H1 (cell line): ENCODE results near the gene FLNA. TPM values are rescaled to one million over a fixed set of nuclear protein-coding genes. Genes with fewer than 3 reads are reported as not detected.

ENCODE experiments used
- CTCF ChIA-PET: fragments of 300-600 bp; sonication (Branson Sonifier 250); formaldehyde crosslinking; loops from one replicate; lab custom pipeline; 2021; ENCODE audit not compliant: partially characterized antibody; lab: Charles Lee
- POLR2A ChIA-PET: fragments of 300-600 bp; sonication (Branson Sonifier 250); formaldehyde crosslinking; loops from one replicate; lab custom pipeline; 2021; ENCODE audit warnings: inconsistent platforms; ENCODE audit not compliant: partially characterized antibody; lab: Charles Lee
- DNase-seq, 2 experiments: peaks; one replicate each; pipeline versions ENCODE4 v3.0.0 to v3.0.0-alpha.2; 2010 to 2022; ENCODE audit warnings: low spot score in 2 of 2, low read depth in 1 of 2, mixed read lengths in 1 of 2
- FAIRE-seq: peaks from 2 replicates; lab custom pipeline; 2011; peaks lifted over from hg19 to GRCh38; lab: Jason Lieb, UNC
- H2AFZ ChIP-seq: 2 replicates; pipeline ENCODE4 v1.8.1; 2012; ENCODE audit warnings: low read length, inconsistent platforms
- H2AK5ac ChIP-seq: 2 replicates; pipeline ENCODE4 v1.6.1; 2013; ENCODE audit warnings: low read depth, low read length
- H2BK120ac ChIP-seq: replicated peaks from 2 replicates; pipeline ENCODE3; 2013; ENCODE audit warnings: low read depth, low read length, inconsistent platforms
- H2BK12ac ChIP-seq: 2 replicates; pipeline ENCODE4 v1.6.1; 2013; ENCODE audit warnings: low read depth, low read length
- H2BK15ac ChIP-seq: 2 replicates; pipeline ENCODE4 v1.6.1; 2013; ENCODE audit warnings: low read length
- H2BK20ac ChIP-seq: 2 replicates; pipeline ENCODE4 v1.6.1; 2013; ENCODE audit warnings: low read length
- H2BK5ac ChIP-seq: 2 replicates; pipeline ENCODE4 v1.6.1; 2013; ENCODE audit warnings: low read depth, low read length
- H3K14ac ChIP-seq: 2 replicates; pipeline ENCODE4 v1.6.1; 2013; ENCODE audit warnings: inconsistent platforms; ENCODE audit not compliant: insufficient read length
- H3K18ac ChIP-seq: 2 replicates; pipeline ENCODE4 v1.6.1; 2013; ENCODE audit warnings: low read length; ENCODE audit errors: extremely low read depth
- H3K23ac ChIP-seq: 2 replicates; pipeline ENCODE4 v1.6.1; 2013; ENCODE audit warnings: inconsistent platforms; ENCODE audit not compliant: insufficient read length
- H3K23me2 ChIP-seq: 2 replicates; pipeline ENCODE4 v1.6.1; 2013; ENCODE audit warnings: low read depth, low read length
- H3K27ac ChIP-seq: 2 replicates; pipeline ENCODE4 v1.6.1; 2011; ENCODE audit warnings: low read depth, low read length, inconsistent platforms
- H3K27me3 ChIP-seq, 4 experiments: replicated peaks in 1 of 4; 1 replicate in 1 of 4; 2 replicates in 3 of 4; pipeline versions ENCODE4 v1.6.1 to v1.8.1; 2011 to 2013; ENCODE audit warnings: low read length in 3 of 4, mild to moderate bottlenecking in 3 of 4, inconsistent platforms in 2 of 4, mixed read lengths in 2 of 4, moderate library complexity in 1 of 4; ENCODE audit not compliant: control insufficient read depth in 3 of 4, insufficient read depth in 3 of 4; ENCODE audit errors: extremely low read depth in 1 of 4
- H3K36me3 ChIP-seq, 4 experiments: 2 replicates each; pipeline versions ENCODE4 v1.6.1 to v1.8.1; 2011 to 2013; ENCODE audit warnings: mild to moderate bottlenecking in 4 of 4, low read length in 3 of 4, moderate library complexity in 2 of 4, control low read depth in 1 of 4, inconsistent platforms in 1 of 4; ENCODE audit not compliant: insufficient read depth in 4 of 4, control insufficient read depth in 2 of 4
- H3K4ac ChIP-seq: replicated peaks from 2 replicates; pipeline ENCODE3; 2013; ENCODE audit warnings: low read length, low read depth, mixed read lengths, inconsistent platforms; ENCODE audit not compliant: insufficient read length
- H3K4me1 ChIP-seq, 4 experiments: replicated peaks in 1 of 4; 1 replicate in 1 of 4; 2 replicates in 3 of 4; pipeline versions ENCODE4 v1.6.1 to v1.8.1; 2011 to 2013; ENCODE audit warnings: low read length in 3 of 4, inconsistent platforms in 2 of 4, mixed read lengths in 1 of 4; ENCODE audit not compliant: insufficient read depth in 4 of 4, control insufficient read depth in 3 of 4
- H3K4me2 ChIP-seq, 2 experiments: 2 replicates each; pipeline versions ENCODE4 v1.6.1 to v1.8.1; 2011 to 2013; ENCODE audit warnings: low read depth in 2 of 2, low read length in 2 of 2, control low read depth in 1 of 2, inconsistent platforms in 1 of 2, mild to moderate bottlenecking in 1 of 2; ENCODE audit not compliant: insufficient read depth in 1 of 2
- H3K4me3 ChIP-seq, 4 experiments: fragments of 200-600, 300-600 bp in 1 of 4; sonication (generic), shearing (Covaris generic), sonication (Bioruptor Twin) in 1 of 4; 2 replicates each; pipeline versions ENCODE4 v1.5.1 to v1.8.1; 2011 to 2016; ENCODE audit warnings: low read length in 4 of 4, low read depth in 3 of 4, control low read depth in 2 of 4, inconsistent platforms in 2 of 4, mild to moderate bottlenecking in 2 of 4, mixed read lengths in 1 of 4, moderate library complexity in 1 of 4; ENCODE audit not compliant: insufficient read depth in 2 of 4; ENCODE audit errors: extremely low read depth in 1 of 4
- H3K56ac ChIP-seq: replicated peaks from 2 replicates; pipeline ENCODE3; 2013; ENCODE audit warnings: low read depth, mild to moderate bottlenecking, mixed read lengths, low read length, inconsistent platforms; ENCODE audit not compliant: insufficient read length
- H3K79me1 ChIP-seq: 2 replicates; pipeline ENCODE4 v1.6.1; 2013; ENCODE audit warnings: low read depth, low read length, control low read depth
- H3K79me2 ChIP-seq, 2 experiments: 2 replicates each; pipeline versions ENCODE4 v1.6.1 to v1.8.1; 2012 to 2013; ENCODE audit warnings: low read length in 2 of 2, mild to moderate bottlenecking in 2 of 2, inconsistent platforms in 1 of 2; ENCODE audit not compliant: insufficient read depth in 2 of 2, control insufficient read depth in 1 of 2
- H3K9ac ChIP-seq, 4 experiments: replicated peaks in 1 of 4; 1 replicate in 1 of 4; 2 replicates in 3 of 4; pipeline versions ENCODE4 v1.6.1 to v1.8.1; 2011 to 2013; ENCODE audit warnings: low read depth in 3 of 4, low read length in 3 of 4, control low read depth in 2 of 4, mild to moderate bottlenecking in 2 of 4, moderate library complexity in 2 of 4, inconsistent platforms in 1 of 4; ENCODE audit errors: extremely low read depth in 1 of 4
- H3K9me3 ChIP-seq, 2 experiments: 2 replicates each; pipeline versions ENCODE4 v1.6.1 to v1.8.1; 2012 to 2013; ENCODE audit warnings: mild to moderate bottlenecking in 2 of 2, moderate library complexity in 2 of 2, control low read depth in 1 of 2, inconsistent platforms in 1 of 2, low read depth in 1 of 2, low read length in 1 of 2, mixed read lengths in 1 of 2; ENCODE audit not compliant: insufficient read depth in 2 of 2
- H4K20me1 ChIP-seq, 2 experiments: replicated peaks in 1 of 2; 2 replicates each; pipeline versions ENCODE3 to v1.8.1; 2011 to 2013; ENCODE audit warnings: inconsistent platforms in 2 of 2, low read length in 2 of 2, mild to moderate bottlenecking in 1 of 2; ENCODE audit not compliant: insufficient read depth in 2 of 2, control insufficient read depth in 1 of 2
- H4K5ac ChIP-seq: 2 replicates; pipeline ENCODE4 v1.6.1; 2013; ENCODE audit warnings: low read length, low read depth, mixed read lengths, inconsistent platforms; ENCODE audit not compliant: insufficient read length
- H4K8ac ChIP-seq: 2 replicates; pipeline ENCODE4 v1.8.0; 2013; ENCODE audit warnings: mild to moderate bottlenecking, moderate library complexity, low read length, inconsistent platforms; ENCODE audit not compliant: insufficient read depth; ENCODE audit errors: extremely low read depth
- H4K91ac ChIP-seq: replicated peaks from 2 replicates; pipeline ENCODE3; 2013; ENCODE audit warnings: low read length, mixed read lengths, inconsistent platforms; ENCODE audit not compliant: insufficient read length
- CHD1 ChIP-seq: IDR thresholded peaks from 2 replicates; pipeline ENCODE4 v1.6.1; 2012; ENCODE audit warnings: low read depth, low read length, improper control_type of control experiment
- CTBP2 ChIP-seq: IDR thresholded peaks from 2 replicates; pipeline ENCODE4 v1.7.0; 2011; ENCODE audit warnings: borderline replicate concordance, mild to moderate bottlenecking, moderate library complexity, mixed read lengths, low read length; ENCODE audit not compliant: insufficient read depth, insufficient read length
- EGR1 ChIP-seq: IDR thresholded peaks from 2 replicates; pipeline ENCODE4 v1.6.1; 2011; ENCODE audit warnings: low read depth, low read length, borderline replicate concordance
- MAFK ChIP-seq: IDR thresholded peaks from 2 replicates; pipeline ENCODE4 v1.6.1; 2012; ENCODE audit warnings: low read depth, mild to moderate bottlenecking, improper control_type of control experiment, low read length
- SP4 ChIP-seq: IDR thresholded peaks from 2 replicates; pipeline ENCODE4 v1.6.1; 2012; ENCODE audit warnings: low read length, inconsistent platforms
- TAF7 ChIP-seq: optimal IDR thresholded peaks from 2 replicates; pipeline ENCODE3; 2011; ENCODE audit warnings: low read depth, mild to moderate bottlenecking, inconsistent platforms, low read length, moderate library complexity, borderline replicate concordance
- WGBS, 2 experiments: shearing (Covaris generic) in 1 of 2; methylation state at CpG; one replicate each; pipeline versions ENCODE4 v1.1.6 to v1.1.7; 2013 to 2015; ENCODE audit warnings: low lambda C conversion rate in 2 of 2, mixed read lengths in 2 of 2, inconsistent platforms in 1 of 2, low coverage in 1 of 2, missing lambda C conversion rate in 1 of 2; ENCODE audit not compliant: insufficient replicate concordance in 2 of 2, insufficient coverage in 1 of 2, insufficient read length in 1 of 2; ENCODE audit errors: extremely low coverage in 1 of 2, missing lambda C conversion rate in 1 of 2; 5-methylcytosine and 5-hydroxymethylcytosine counted together
- polyA plus RNA-seq, 7 experiments: library from polyadenylated mRNA; depleted of rRNA in 3 of 7; stranded (reverse) in 5 of 7; unstranded in 2 of 7; fragments of >200 nt in 5 of 7; fragments of 200-250 nt in 2 of 7; gene quantifications; 1 replicate in 5 of 7; 2 replicates in 1 of 7; 4 replicates in 1 of 7; pipeline versions ENCODE4 v1.2.1 to v1.2.3, GENCODE V29; 2011 to 2013; ENCODE audit warnings: missing spikeins in 2 of 7, mixed read lengths in 2 of 7
- total RNA-seq: library from RNA; stranded (reverse); fragmentation: NEBNext Ultra II Directional; extraction: Animal tissue kit (Norgen Biotek cat#: 25700); gene quantifications from 2 replicates; pipeline ENCODE4 v1.2.1, GENCODE V29; 2021

FLNA gene
- total and polyA plus RNA-seq, 2 of the 8 experiments (the other 6 are each of a cell fraction or from before 2014, with no cell fraction given) = 315 to 925 TPM

GRCh38 chrX:154332561-154332960 lies 41.9 kb downstream of the FLNA start:
- no peaks in the 10 kb centered on the region for H3K9me3 ChIP-seq
- H3K4me2 ChIP-seq = no peak overlapping the region
- H2BK20ac ChIP-seq = no peak overlapping the region
- no peaks in the 10 kb centered on the region for H3K23me2 ChIP-seq
- ChIA-PET CTCF (no interaction called here), POLR2A (interaction anchor here (1.6 kb wide), 1 partner anchor 65 kb away, joined by 4 read pairs; the partner anchor contains the start of gene RPL10)
- no peak overlapping the region for H2BK120ac ChIP-seq
- no peaks in the 10 kb centered on the region for H3K79me1 ChIP-seq
- FAIRE-seq (no peak), DNase-seq (no peak)
- H2BK5ac ChIP-seq = no peak overlapping the region
- H2BK12ac ChIP-seq = no peak overlapping the region
- H3K14ac ChIP-seq = no peak overlapping the region
- no peak overlapping the region for H4K91ac ChIP-seq
- no peak overlapping the region for H3K56ac ChIP-seq
- WGBS, 2 experiments = 100% methylated on average over 4 of the region's 29 CpGs; no CpG with 5 or more reads in 1 of the 2 experiments
- H3K79me2 ChIP-seq = no peaks in the 10 kb centered on the region
- no peaks in the 10 kb centered on the region for H4K20me1 ChIP-seq
- no peak overlapping the region for H3K9ac ChIP-seq
- H3K23ac ChIP-seq = no peak overlapping the region
- H2AFZ ChIP-seq = no peak overlapping the region
- TF ChIP-seq SP4 = no peak
- TF ChIP-seq CHD1 = no peak
- TF ChIP-seq CTBP2 = no peak
- TF ChIP-seq TAF7 = no peak
- no peak for TF ChIP-seq EGR1
- TF ChIP-seq MAFK = no peak
- H3K4ac ChIP-seq = no peak overlapping the region
- no peaks in the 10 kb centered on the region for H3K36me3 ChIP-seq
- H3K4me3 ChIP-seq = no peak overlapping the region
- no peak overlapping the region for H4K5ac ChIP-seq
- no peak overlapping the region for H3K27ac ChIP-seq
- no peaks in the 10 kb centered on the region for H3K27me3 ChIP-seq
- H2AK5ac ChIP-seq = no peak overlapping the region
- H3K18ac ChIP-seq = no peak overlapping the region
- H3K4me1 ChIP-seq = no peaks in the 10 kb centered on the region; a peak in 1 of 7 replicates
- no peak overlapping the region for H2BK15ac ChIP-seq
- no peak overlapping the region for H4K8ac ChIP-seq
